ENCODE data around the gene SND1. TPM values are rescaled to one million over a fixed set of nuclear protein-coding genes. Genes with fewer than 3 reads are reported as not detected.

SND1 gene
- total RNA-seq, 3 donors from 2014 or later = 83.5 to 131 (median 120) TPM

GRCh38 chr7:127726476-127726875 is 74.5 kb downstream of the SND1 start:
- Histone ChIP-seq H3K4me1 (no peaks in the 10 kb centered on the region), H3K4me3 (no peak overlapping the region), H3K9me3 (no peaks in the 10 kb centered on the region), H3K27ac (no peak overlapping the region), H3K27me3 (no peaks in the 10 kb centered on the region), H3K36me3 (no peaks in the 10 kb centered on the region)
- DNase-seq (ENCODE audit: low spot score in 2 of 2) = no peak
- TF ChIP-seq POLR2A (IDR thresholded peaks at IDR 0.05) (no peak), POLR2AphosphoS5 (IDR thresholded peaks at IDR 0.05) (no peak), CTCF (IDR thresholded peaks at IDR 0.05) (no peak)
- intact Hi-C loops (cut with DNase I; ENCODE audit: low total_unique reads) = no loop called here

- H3K4me1 ChIP-seq = no peaks in the 10 kb centered on the region
- no peaks in the 10 kb centered on the region for H3K9me3 ChIP-seq
- intact Hi-C loops (cut with DNase I; ENCODE audit: low total_unique reads) = no loop called here
- TF ChIP-seq POLR2AphosphoS5 (IDR thresholded peaks at IDR 0.05) = no peak
- no peak for TF ChIP-seq CTCF (IDR thresholded peaks at IDR 0.05)
- H3K27ac ChIP-seq = peak overlapping the region in 1 of 2 donors; percentile 40
- no peaks in the 10 kb centered on the region for H3K27me3 ChIP-seq
- DNase-seq (ENCODE audit: low spot score in 2 of 2) = no peak
- no peak overlapping the region for H3K4me3 ChIP-seq
- no peaks in the 10 kb centered on the region for H3K36me3 ChIP-seq
Observed at GRCh38 chr7:127730658-127731276, 78.8 kb downstream of the SND1 start.

- intact Hi-C loops (cut with DNase I; ENCODE audit: low total_unique reads) = no loop called here
- Histone ChIP-seq H3K4me1 (no peaks in the 10 kb centered on the region), H3K27ac (peak overlapping the region in 1 of 2 donors; percentile 40), H3K9me3 (no peaks in the 10 kb centered on the region), H3K36me3 (no peaks in the 10 kb centered on the region), H3K4me3 (no peak overlapping the region), H3K27me3 (no peaks in the 10 kb centered on the region)
- DNase-seq (ENCODE audit: low spot score in 2 of 2) = no peak
- TF ChIP-seq POLR2A (IDR thresholded peaks at IDR 0.05) (no peak), CTCF (IDR thresholded peaks at IDR 0.05) (no peak)
Observed at GRCh38 chr7:127731431-127732080, 79.6 kb downstream of the SND1 start.

GRCh38 chr7:127732306-127732705 is 80.3 kb downstream of the SND1 start:
- Histone ChIP-seq H3K4me3 (no peak overlapping the region), H3K27me3 (no peaks in the 10 kb centered on the region), H3K4me1 (no peaks in the 10 kb centered on the region), H3K27ac (no peak overlapping the region), H3K36me3 (no peaks in the 10 kb centered on the region), H3K9me3 (no peaks in the 10 kb centered on the region)
- no peak for TF ChIP-seq CTCF (IDR thresholded peaks at IDR 0.05)
- no peak for TF ChIP-seq POLR2A (IDR thresholded peaks at IDR 0.05)
- TF ChIP-seq POLR2AphosphoS5 (IDR thresholded peaks at IDR 0.05) = no peak
- intact Hi-C loops (cut with DNase I; ENCODE audit: low total_unique reads) = no loop called here
- DNase-seq (ENCODE audit: low spot score in 2 of 2) = no peak

- no peaks in the 10 kb centered on the region for H3K36me3 ChIP-seq
- TF ChIP-seq CTCF (IDR thresholded peaks at IDR 0.05) (no peak), POLR2A (IDR thresholded peaks at IDR 0.05) (no peak), POLR2AphosphoS5 (IDR thresholded peaks at IDR 0.05) (no peak)
- no peak for DNase-seq (ENCODE audit: low spot score in 2 of 2)
- no peaks in the 10 kb centered on the region for H3K27me3 ChIP-seq
- H3K4me1 ChIP-seq = no peaks in the 10 kb centered on the region
- H3K4me3 ChIP-seq = no peak overlapping the region
- no peak overlapping the region for H3K27ac ChIP-seq
- intact Hi-C loops (cut with DNase I; ENCODE audit: low total_unique reads) = no loop called here
- no peaks in the 10 kb centered on the region for H3K9me3 ChIP-seq
Observed at GRCh38 chr7:127733986-127734385, 82.0 kb downstream of the SND1 start.

Measured in breast epithelium (tissue), 4 donors.